ENCODE data around the gene SLC25A38.
"Not testable (repeated sequence)": the region's sequence is repeated elsewhere in the genome, so short reads cannot be mapped to it uniquely, and the experiment has no call there.

The SLC25A38 gene, protein sequence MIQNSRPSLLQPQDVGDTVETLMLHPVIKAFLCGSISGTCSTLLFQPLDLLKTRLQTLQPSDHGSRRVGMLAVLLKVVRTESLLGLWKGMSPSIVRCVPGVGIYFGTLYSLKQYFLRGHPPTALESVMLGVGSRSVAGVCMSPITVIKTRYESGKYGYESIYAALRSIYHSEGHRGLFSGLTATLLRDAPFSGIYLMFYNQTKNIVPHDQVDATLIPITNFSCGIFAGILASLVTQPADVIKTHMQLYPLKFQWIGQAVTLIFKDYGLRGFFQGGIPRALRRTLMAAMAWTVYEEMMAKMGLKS

GRCh38 chr3:39383045-39383880 lies at the start of gene SLC25A38:
TSS of gene SLC25A38 (plus strand) at chr3:39383370. CDS start at chr3:39383725, 355 bp downstream.
- peak; percentile 59 to 74 for DNase-seq (ENCODE audit: low read depth in 1 of 2, low spot score in 1 of 2)

- no peak for DNase-seq (ENCODE audit: low read depth in 1 of 2, low spot score in 1 of 2)
Measured at GRCh38 chr3:39333607-39334006, 49.6 kb upstream of the SLC25A38 start.

DNA sequence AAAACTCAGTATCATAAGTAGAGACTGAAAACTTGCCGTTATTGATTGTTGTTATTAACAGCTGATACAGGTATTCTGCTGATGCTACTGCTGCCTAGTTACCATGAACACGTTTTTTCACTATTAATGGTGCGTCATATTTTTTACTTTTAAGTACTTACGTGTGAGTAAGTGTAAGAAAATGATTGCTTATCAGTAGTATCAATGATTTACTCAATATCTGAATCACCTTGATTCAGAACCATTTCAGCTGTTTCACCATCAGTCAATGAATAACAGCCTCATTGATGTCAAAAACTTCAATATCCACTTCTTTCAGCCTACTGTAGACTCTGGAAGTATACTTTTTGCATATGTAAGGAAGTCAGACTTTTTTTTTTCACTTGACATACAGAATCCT lies 49.0 kb upstream of the SLC25A38 start:
- DNase-seq (ENCODE audit: low read depth in 1 of 2, low spot score in 1 of 2), result no peak

- DNase-seq (ENCODE audit: low read depth in 1 of 2, low spot score in 1 of 2), result no peak
Measured at GRCh38 chr3:39338201-39338600, 45.0 kb upstream of the SLC25A38 start.

- no peak for DNase-seq (ENCODE audit: low read depth in 1 of 2, low spot score in 1 of 2)
Measured at GRCh38 chr3:39339086-39339485, 44.1 kb upstream of the SLC25A38 start.

DNA sequence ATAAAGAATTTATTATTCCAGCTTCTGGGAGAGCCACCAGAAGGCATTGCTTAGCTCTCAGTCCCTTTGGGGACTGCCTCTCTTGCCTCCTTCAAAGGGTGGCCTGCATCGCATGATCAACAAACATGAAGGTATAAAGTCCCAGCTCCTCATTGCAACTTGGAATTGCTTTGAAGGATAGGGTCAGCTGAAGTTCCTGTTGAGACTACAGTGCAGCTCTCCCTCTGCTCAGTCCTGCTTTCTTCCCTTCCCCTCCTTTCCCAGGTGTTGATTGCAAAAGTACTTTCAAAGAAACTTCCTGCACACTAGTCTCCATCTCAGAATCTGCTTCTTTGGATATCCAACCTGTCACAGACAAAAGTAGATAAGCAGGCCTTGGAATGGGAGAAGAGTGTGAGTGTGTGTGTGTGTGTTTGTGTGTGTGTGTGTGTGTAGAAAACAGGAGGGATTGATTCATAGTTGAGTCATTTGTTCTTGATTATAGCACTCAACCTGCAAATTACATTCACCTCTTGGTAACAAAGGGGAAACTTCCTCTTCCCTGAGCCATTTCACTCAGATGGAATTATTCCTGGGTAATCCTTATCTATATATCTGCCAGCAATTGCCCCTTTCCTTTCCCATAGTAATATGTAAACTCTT lies 40.0 kb upstream of the SLC25A38 start:
- DNase-seq (ENCODE audit: low read depth in 1 of 2, low spot score in 1 of 2), result no peak

DNA sequence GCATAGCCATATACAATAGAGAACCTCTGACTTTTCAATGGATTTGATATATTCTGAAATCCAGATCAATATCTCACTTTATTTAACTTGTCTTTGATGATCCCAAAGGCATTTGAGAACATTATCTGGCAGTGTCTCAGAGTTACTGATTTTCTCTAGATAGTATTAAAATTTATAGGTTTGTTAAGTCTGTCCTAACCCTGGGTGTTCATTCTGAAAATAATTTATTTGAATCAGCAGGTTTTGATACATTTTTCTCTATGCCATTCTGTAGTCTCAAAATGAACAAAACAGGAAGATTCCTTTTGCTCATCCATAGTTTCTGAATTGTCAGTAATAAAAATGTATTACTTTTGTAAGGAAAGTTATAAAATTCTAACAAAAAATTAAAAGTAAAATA lies 39.4 kb upstream of the SLC25A38 start:
- no peak for DNase-seq (ENCODE audit: low read depth in 1 of 2, low spot score in 1 of 2)

GRCh38 chr3:39344746-39345344 lies 38.3 kb upstream of the SLC25A38 start:
- no peak for DNase-seq (ENCODE audit: low read depth in 1 of 2, low spot score in 1 of 2)

GRCh38 chr3:39346785-39347585 lies 36.2 kb upstream of the SLC25A38 start:
- no peak for DNase-seq (ENCODE audit: low read depth in 1 of 2, low spot score in 1 of 2)

DNA sequence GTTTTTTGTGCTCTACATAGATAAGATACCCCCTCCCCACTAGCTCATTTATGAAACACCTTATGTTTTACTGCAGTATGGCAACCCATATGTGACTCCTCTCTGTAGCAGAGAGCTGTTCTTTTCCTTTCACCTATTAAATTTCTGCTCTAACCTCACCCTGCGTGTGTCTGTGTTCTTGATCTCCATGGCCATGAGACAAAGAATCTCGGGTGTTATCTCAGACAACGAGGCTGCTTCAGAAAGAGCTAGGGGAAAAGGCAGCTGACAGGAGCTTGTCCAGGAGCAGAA lies 35.6 kb upstream of the SLC25A38 start:
- no peak for DNase-seq (ENCODE audit: low read depth in 1 of 2, low spot score in 1 of 2)

DNA sequence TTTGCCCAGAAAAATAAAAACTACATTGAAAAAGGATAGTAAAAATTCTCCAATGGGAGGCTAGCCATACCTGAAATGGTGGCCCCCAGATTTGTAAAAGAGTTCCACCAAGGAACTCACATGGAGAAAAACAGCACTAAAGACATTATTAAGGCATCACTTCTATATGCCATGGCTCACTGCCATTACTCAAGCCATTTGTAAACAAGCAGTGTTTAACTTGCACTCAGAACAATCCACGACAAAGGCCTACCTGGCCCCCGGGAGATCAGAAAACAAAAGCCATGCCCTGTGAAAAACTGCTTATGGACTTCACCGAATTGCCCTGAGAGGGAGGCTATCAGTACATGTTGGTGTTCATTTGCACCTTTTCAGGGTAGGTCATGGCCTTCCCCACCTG lies 34.1 kb upstream of the SLC25A38 start:
- no peak for DNase-seq (ENCODE audit: low read depth in 1 of 2, low spot score in 1 of 2)

GRCh38 chr3:39350714-39351113 lies 32.5 kb upstream of the SLC25A38 start:
- no peak for DNase-seq (ENCODE audit: low read depth in 1 of 2, low spot score in 1 of 2)

- DNase-seq (ENCODE audit: low read depth in 1 of 2, low spot score in 1 of 2), result not testable (repeated sequence)
Measured at GRCh38 chr3:39351134-39351533, 32.0 kb upstream of the SLC25A38 start.

DNA sequence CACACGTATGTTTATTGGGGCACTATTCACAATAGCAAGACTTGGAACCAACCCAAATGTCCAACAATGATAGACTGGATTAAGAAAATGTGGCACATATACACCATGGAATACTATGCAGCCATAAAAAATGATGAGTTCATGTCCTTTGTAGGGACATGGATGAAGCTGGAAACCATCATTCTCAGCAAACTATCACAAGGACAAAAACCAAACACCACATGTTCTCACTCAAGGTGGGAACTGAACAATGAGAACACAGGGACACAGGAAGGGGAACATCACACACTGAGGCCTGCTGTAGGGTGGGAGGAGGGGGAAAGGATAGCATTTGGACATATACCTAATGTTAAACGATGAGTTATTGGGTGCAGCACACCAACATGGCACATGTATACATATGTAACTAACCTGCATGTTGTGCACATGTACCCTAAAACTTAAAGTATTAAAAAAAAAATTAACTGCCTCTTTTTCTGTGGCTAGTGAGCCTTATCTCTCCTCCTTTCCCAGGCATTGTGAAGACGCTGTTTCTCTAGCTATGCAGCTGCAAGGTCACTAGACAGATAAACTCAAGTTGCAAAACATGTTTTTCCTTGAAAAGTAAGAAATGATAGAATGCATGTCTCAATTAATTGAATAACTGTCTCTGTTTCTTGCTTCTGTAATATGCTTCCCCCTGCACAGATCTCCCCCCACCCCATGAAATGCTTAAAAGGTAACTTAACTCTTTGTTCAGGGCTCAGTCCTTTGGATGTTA lies 29.8 kb upstream of the SLC25A38 start:
- not testable (repeated sequence) for DNase-seq (ENCODE audit: low read depth in 1 of 2, low spot score in 1 of 2)

DNA sequence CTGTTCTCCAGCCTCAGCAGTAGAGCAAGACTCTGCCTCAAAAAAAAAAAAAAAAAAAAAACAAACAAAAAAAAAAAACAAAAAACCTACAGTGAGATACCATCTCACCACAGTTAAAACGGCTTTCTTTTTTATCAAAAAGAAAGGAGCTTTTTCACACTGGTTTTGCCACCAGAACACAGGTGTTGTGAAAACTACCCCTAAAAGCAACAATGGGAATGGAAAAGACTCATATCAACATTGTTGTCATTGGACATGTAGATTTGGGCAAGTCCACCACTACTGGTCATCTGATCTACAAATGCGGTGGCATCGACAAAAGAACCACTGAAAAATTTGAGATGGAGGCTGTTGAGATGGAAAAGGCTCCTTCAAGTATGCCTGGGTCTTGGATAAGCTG lies 24.8 kb upstream of the SLC25A38 start:
- DNase-seq (ENCODE audit: low read depth in 1 of 2, low spot score in 1 of 2), result no peak

GRCh38 chr3:39361252-39361927 lies 21.8 kb upstream of the SLC25A38 start:
- no peak for DNase-seq (ENCODE audit: low read depth in 1 of 2, low spot score in 1 of 2)

- no peak for DNase-seq (ENCODE audit: low read depth in 1 of 2, low spot score in 1 of 2)
Measured at GRCh38 chr3:39362192-39362591, 21.0 kb upstream of the SLC25A38 start.

- no peak for DNase-seq (ENCODE audit: low read depth in 1 of 2, low spot score in 1 of 2)
Measured at GRCh38 chr3:39362812-39363211, 20.4 kb upstream of the SLC25A38 start.

GRCh38 chr3:39370450-39370849 lies 12.7 kb upstream of the SLC25A38 start:
- DNase-seq (ENCODE audit: low read depth in 1 of 2, low spot score in 1 of 2), result not testable (repeated sequence)

- DNase-seq (ENCODE audit: low read depth in 1 of 2, low spot score in 1 of 2), result no peak
Measured at GRCh38 chr3:39372833-39373232, 10.3 kb upstream of the SLC25A38 start.

Measured in activated CD4-positive, alpha-beta T cell treated with anti-CD3 and anti-CD28 coated beads, Interleukin-2, amount 50 U/mL, for 24 hours (primary cell).